Astrocyte (in vitro differentiated cells and primary cell): Measurements from ENCODE around the gene EMP1. TPM values are rescaled to one million over a fixed set of nuclear protein-coding genes. Genes with fewer than 3 reads are reported as not detected.

Experiments
- DNase-seq: peaks from one replicate; pipeline ENCODE4 v3.0.0-alpha.2; 2010; ENCODE audit warnings: low read depth
- FAIRE-seq: peaks from 2 replicates; lab custom pipeline; 2011; peaks lifted over from hg19 to GRCh38; lab: Jason Lieb, UNC
- H2AFZ ChIP-seq: 2 replicates; pipeline ENCODE4 v1.6.0; 2012; ENCODE audit warnings: low read depth, low read length, inconsistent platforms
- H3K27ac ChIP-seq: 2 replicates; pipeline ENCODE4 v1.5.1; 2011; ENCODE audit warnings: low read depth, low read length, inconsistent platforms
- H3K27me3 ChIP-seq: 2 replicates; pipeline ENCODE4 v1.6.0; 2011; ENCODE audit warnings: low read length, inconsistent platforms; ENCODE audit not compliant: insufficient read depth
- H3K36me3 ChIP-seq: 2 replicates; pipeline ENCODE4 v1.5.1; 2011; ENCODE audit warnings: low read length, inconsistent platforms; ENCODE audit not compliant: insufficient read depth
- H3K4me1 ChIP-seq: 2 replicates; pipeline ENCODE4 v1.5.1; 2011; ENCODE audit warnings: low read length, inconsistent platforms; ENCODE audit not compliant: insufficient read depth
- H3K4me2 ChIP-seq: 2 replicates; pipeline ENCODE4 v1.6.0; 2012; ENCODE audit warnings: low read length, inconsistent platforms
- H3K4me3 ChIP-seq: 2 replicates; pipeline ENCODE4 v1.5.1; 2011; ENCODE audit warnings: low read depth, mild to moderate bottlenecking, low read length, inconsistent platforms; ENCODE audit not compliant: insufficient read depth
- H3K79me2 ChIP-seq: 2 replicates; pipeline ENCODE4 v1.6.0; 2012; ENCODE audit warnings: mild to moderate bottlenecking, low read length, inconsistent platforms; ENCODE audit not compliant: insufficient read depth
- H3K9ac ChIP-seq: 2 replicates; pipeline ENCODE4 v1.6.0; 2012; ENCODE audit warnings: mild to moderate bottlenecking, low read length, inconsistent platforms
- H3K9me3 ChIP-seq: 2 replicates; pipeline ENCODE4 v1.5.1; 2012; ENCODE audit warnings: low read depth, mild to moderate bottlenecking, low read length, inconsistent platforms; ENCODE audit not compliant: insufficient read depth
- H4K20me1 ChIP-seq: 2 replicates; pipeline ENCODE4 v1.6.0; 2012; ENCODE audit warnings: low read length, inconsistent platforms; ENCODE audit not compliant: insufficient read depth
- H3K27ac Mint-ChIP-seq: one replicate; pipeline ENCODE4 v1.8.0; 2021; ENCODE audit warnings: mild to moderate bottlenecking, mixed read lengths; ENCODE audit not compliant: unreplicated experiment
- H3K27me3 Mint-ChIP-seq: one replicate; pipeline ENCODE4 v1.8.0; 2021; ENCODE audit warnings: low read depth, mixed read lengths; ENCODE audit not compliant: unreplicated experiment
- H3K36me3 Mint-ChIP-seq: one replicate; pipeline ENCODE4 v1.8.0; 2021; ENCODE audit warnings: low read depth, mixed read lengths; ENCODE audit not compliant: unreplicated experiment
- H3K4me1 Mint-ChIP-seq: one replicate; pipeline ENCODE4 v1.8.0; 2021; ENCODE audit warnings: low read depth, mixed read lengths; ENCODE audit not compliant: unreplicated experiment
- H3K4me3 Mint-ChIP-seq: one replicate; pipeline ENCODE4 v1.8.0; 2021; ENCODE audit warnings: mild to moderate bottlenecking, moderate library complexity, mixed read lengths; ENCODE audit not compliant: unreplicated experiment
- H3K9me3 Mint-ChIP-seq: one replicate; pipeline ENCODE4 v1.8.0; 2021; ENCODE audit warnings: mild to moderate bottlenecking, mixed read lengths; ENCODE audit not compliant: unreplicated experiment
- EZH2 ChIP-seq: IDR thresholded peaks from 2 replicates; pipeline ENCODE4 v1.6.1; 2012; ENCODE audit warnings: mild to moderate bottlenecking, low read length, inconsistent platforms; ENCODE audit not compliant: insufficient read depth
- total RNA-seq: library from RNA; stranded (reverse); gene quantifications from 2 replicates; pipeline ENCODE4 v1.2.1, GENCODE V29; 2021
- TF ChIP-seq, protein P1 (sequence below): IDR thresholded peaks from 2 replicates; pipeline ENCODE4 v1.5.1; 2011; ENCODE audit warnings: low read depth, mild to moderate bottlenecking, inconsistent platforms, low read length, moderate library complexity; ENCODE audit not compliant: insufficient read depth

EMP1 gene
- total RNA-seq, 1 donor from 2014 or later = 71.7 TPM

DNA sequence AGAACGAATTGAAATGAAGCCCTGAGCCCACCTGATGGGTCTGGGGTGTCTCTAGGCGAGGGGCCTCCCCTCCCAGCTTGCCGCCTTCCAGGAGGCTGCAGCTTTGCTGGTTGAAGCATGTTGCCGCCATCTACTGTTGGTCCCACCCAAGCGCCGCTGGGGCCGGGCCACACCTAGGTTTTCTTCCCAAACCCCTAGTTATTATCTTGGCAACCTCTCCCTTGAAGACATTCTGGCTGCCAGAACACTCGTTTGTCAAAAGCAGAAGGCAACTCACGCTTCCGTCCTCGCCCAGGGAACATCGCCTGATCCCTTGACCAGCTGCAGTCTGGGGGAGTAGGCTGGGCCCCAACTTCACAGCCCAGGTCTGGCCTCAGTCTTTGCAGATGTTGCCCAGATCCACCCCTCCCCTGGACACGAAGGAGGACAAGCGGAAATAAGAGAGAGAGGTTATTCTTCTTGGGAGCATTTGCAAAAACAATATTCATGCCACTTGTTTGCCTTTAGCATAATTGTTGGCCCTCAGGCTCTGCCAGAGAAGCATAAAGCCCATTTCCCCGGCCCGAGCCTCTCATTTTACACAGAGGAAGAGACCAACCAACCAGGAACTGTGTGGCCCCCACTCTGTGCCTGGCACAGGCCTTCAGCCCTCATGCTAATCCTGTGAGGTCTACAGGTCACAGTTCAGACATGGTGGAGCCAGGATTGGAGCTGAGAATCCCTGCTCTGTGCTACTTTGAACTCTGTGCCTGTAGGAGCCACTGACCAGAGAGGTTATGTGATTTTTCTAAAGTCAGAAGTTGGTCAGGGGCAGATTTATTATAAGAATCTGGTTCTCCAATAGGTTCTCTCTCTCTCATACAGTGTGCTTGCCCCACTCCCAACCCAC is 6.8 kb downstream of the EMP1 start:
- Histone ChIP-seq H4K20me1 (peaks cover 11% of the 10 kb centered on the region), H3K36me3 (peaks cover 3% of the 10 kb centered on the region), H3K27me3 (no peaks in the 10 kb centered on the region), H3K9me3 (no peaks in the 10 kb centered on the region), H3K79me2 (peaks cover 91% of the 10 kb centered on the region), H3K9ac (peak overlapping the region; percentile 63), H3K27ac (peak overlapping the region; percentile 96), H3K4me3 (no peak overlapping the region), H2AFZ (no peak overlapping the region), H3K4me2 (peak overlapping the region; percentile 66), H3K4me1 (peaks cover 72% of the 10 kb centered on the region)
- H3K4me1 Mint-ChIP-seq = peaks cover 59% of the 10 kb centered on the region
- peak overlapping the region; percentile 25 for H3K4me3 Mint-ChIP-seq
- no peaks in the 10 kb centered on the region for H3K27me3 Mint-ChIP-seq
- FAIRE-seq (peak; percentile 41), DNase-seq (no peak)
- peak overlapping the region; percentile 54 for H3K27ac Mint-ChIP-seq
- H3K36me3 Mint-ChIP-seq = peaks cover 2% of the 10 kb centered on the region
- no peak for TF ChIP-seq EZH2
- TF ChIP-seq, protein P1, sequence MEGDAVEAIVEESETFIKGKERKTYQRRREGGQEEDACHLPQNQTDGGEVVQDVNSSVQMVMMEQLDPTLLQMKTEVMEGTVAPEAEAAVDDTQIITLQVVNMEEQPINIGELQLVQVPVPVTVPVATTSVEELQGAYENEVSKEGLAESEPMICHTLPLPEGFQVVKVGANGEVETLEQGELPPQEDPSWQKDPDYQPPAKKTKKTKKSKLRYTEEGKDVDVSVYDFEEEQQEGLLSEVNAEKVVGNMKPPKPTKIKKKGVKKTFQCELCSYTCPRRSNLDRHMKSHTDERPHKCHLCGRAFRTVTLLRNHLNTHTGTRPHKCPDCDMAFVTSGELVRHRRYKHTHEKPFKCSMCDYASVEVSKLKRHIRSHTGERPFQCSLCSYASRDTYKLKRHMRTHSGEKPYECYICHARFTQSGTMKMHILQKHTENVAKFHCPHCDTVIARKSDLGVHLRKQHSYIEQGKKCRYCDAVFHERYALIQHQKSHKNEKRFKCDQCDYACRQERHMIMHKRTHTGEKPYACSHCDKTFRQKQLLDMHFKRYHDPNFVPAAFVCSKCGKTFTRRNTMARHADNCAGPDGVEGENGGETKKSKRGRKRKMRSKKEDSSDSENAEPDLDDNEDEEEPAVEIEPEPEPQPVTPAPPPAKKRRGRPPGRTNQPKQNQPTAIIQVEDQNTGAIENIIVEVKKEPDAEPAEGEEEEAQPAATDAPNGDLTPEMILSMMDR = no peak
- no peaks in the 10 kb centered on the region for H3K9me3 Mint-ChIP-seq

DNA sequence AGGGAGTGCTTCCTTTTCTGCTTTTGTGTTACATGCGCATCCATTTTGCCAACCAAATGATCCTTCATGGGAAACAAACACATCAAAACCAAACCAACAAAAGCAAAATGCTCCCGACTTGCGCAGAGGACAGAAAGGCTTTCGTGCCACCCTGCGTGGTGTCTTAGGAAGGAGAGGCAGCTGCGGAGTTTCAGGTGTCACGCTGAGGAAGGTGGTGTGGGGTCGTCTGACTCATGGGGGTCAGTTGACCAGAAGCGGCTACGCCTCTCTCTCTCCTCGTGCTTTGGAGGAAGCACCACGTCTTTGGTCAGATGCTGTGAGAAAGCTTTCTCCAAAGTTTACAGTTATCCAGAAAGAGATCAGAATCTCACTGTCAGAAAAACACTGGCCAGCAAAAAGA is 7.9 kb downstream of the EMP1 start:
- TF ChIP-seq EZH2 = no peak
- TF ChIP-seq, protein P1 = no peak

More for the DNA sequence above, 7.9 kb downstream of the EMP1 start:
- peaks cover 3% of the 10 kb centered on the region for H3K36me3 ChIP-seq
- H3K27ac Mint-ChIP-seq = peak overlapping the region; percentile 54
- no peaks in the 10 kb centered on the region for H3K9me3 Mint-ChIP-seq
- peak; percentile 74 for DNase-seq
- H3K4me1 ChIP-seq = peaks cover 73% of the 10 kb centered on the region
- H3K4me3 ChIP-seq = peak overlapping the region; percentile 6
- peak overlapping the region; percentile 63 for H3K9ac ChIP-seq
- H3K4me2 ChIP-seq = peak overlapping the region; percentile 66
- H3K79me2 ChIP-seq = peaks cover 91% of the 10 kb centered on the region
- peaks cover 7% of the 10 kb centered on the region for H4K20me1 ChIP-seq
- H3K27ac ChIP-seq = peak overlapping the region; percentile 96
- no peak for FAIRE-seq
- H3K9me3 ChIP-seq = no peaks in the 10 kb centered on the region
- peaks cover under 1% of the 10 kb centered on the region for H3K36me3 Mint-ChIP-seq
- H3K4me3 Mint-ChIP-seq = no peak overlapping the region
- H3K4me1 Mint-ChIP-seq = peaks cover 58% of the 10 kb centered on the region
- H2AFZ ChIP-seq = no peak overlapping the region
- no peaks in the 10 kb centered on the region for H3K27me3 Mint-ChIP-seq
- H3K27me3 ChIP-seq = no peaks in the 10 kb centered on the region
